C4-2B (cell line): ENCODE results near the gene KCNT2.
"Not testable (repeated sequence)": the region's sequence is repeated elsewhere in the genome, so short reads cannot be mapped to it uniquely, and the experiment has no call there.

Source experiments
- H3K27ac ChIP-seq: fragments of 450-650 bp; 2 replicates; pipeline ENCODE4 v1.5.1; 2017
- CTCF ChIP-seq: fragments of 450-650 bp; conservative IDR thresholded peaks from 2 replicates; pipeline ENCODE4 v1.5.1; 2017; ENCODE audit warnings: mild to moderate bottlenecking
- ZFX ChIP-seq: fragments of 450-650 bp; IDR thresholded peaks from 2 replicates; pipeline ENCODE4 v1.6.1; 2017

Gene KCNT2

DNA sequence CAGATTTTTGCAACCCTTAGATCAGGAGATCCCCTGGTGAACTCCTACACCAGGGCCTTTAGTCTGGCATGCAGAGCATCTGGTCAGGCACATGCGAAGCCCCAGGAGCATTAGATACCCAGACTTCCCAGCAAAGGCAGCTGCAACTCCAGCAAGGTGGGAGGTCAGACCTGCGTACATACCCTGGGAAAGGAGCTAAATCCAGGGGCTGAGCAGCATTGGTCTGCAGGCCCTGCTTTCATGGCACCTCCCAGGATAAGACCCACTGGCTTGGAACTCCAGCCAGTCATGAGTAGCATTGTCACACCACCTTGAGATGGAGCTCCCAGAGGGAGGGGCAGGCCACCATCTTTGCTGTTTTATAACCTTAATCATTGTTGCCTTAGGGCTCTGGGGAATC lies 92.3 kb downstream of the KCNT2 start:
- no peak overlapping the region for H3K27ac ChIP-seq

DNA sequence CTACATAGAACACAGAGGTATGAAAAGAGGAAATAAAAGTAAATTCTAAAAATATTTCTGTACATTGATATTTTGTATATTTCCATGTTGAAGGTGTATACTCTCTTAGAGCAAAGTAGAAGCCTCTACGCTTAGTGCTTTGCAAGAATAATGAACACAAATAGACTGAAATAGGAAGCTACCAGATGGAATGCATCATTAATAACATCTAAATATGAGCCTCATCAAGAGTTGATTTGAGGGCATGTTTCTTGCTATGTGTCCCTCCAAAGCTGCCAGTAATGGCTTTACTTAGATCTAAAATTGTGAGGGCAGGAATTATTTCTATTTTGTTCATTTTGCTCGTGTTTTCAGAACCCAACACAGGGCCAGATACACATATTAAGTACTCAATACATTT lies 94.4 kb downstream of the KCNT2 start:
- no peak for TF ChIP-seq ZFX
- no peak for TF ChIP-seq CTCF
- no peak overlapping the region for H3K27ac ChIP-seq

More for the DNA sequence above, 92.3 kb downstream of the KCNT2 start:
- TF ChIP-seq CTCF = no peak
- TF ChIP-seq ZFX = no peak

- H3K27ac ChIP-seq = no peak overlapping the region
- no peak for TF ChIP-seq ZFX
- TF ChIP-seq CTCF = no peak
These were observed 97.8 kb downstream of the KCNT2 start for GRCh38 chr1:196510451-196510850.

- H3K27ac ChIP-seq = not testable (repeated sequence)
These were observed 104.0 kb downstream of the KCNT2 start for GRCh38 chr1:196504224-196504623.

GRCh38 chr1:196502437-196502836 lies 105.8 kb downstream of the KCNT2 start:
- H3K27ac ChIP-seq = no peak overlapping the region
- no peak for TF ChIP-seq ZFX
- no peak for TF ChIP-seq CTCF

- TF ChIP-seq ZFX = no peak
- no peak for TF ChIP-seq CTCF
- H3K27ac ChIP-seq = no peak overlapping the region
These were observed 106.3 kb downstream of the KCNT2 start for GRCh38 chr1:196501760-196502428.

DNA sequence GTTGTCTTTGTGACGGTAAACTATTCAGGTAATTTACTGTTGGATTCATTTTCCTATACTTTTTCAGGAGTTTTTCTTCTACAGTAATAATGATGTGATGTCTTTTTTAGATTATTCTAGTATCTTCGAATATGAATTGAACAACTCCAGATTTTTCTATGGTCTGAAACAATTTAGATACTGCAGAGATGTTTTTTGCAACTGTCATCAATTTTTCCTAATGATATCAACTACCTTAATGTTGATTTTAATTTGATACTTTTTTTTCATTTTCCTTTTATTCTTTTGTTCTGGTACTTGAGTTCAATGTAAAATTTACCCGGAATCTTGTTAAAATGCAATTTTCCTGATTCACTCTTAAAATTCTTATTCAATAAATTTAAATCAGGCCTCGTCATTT lies 110.4 kb downstream of the KCNT2 start:
- H3K27ac ChIP-seq = no peak overlapping the region
- TF ChIP-seq ZFX = no peak
- TF ChIP-seq CTCF = no peak

DNA sequence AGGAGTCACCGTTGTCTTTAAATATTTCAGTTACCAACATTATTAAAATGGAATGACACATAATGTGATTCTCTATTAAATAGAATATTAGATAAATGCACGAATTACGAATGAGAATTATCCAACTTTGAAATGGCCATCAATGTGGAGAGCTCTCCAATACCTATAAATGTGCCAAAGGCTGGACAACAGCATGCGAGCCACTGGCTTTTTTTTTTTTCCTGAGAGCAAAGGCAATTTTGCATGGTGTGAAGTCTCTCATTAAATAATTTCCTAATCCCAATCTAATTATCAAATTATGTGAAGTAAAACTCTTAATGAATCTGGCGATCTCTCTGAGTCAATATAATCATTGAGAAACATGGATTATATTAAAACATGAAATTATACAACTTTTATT lies 113.5 kb downstream of the KCNT2 start:
- no peak overlapping the region for H3K27ac ChIP-seq
- no peak for TF ChIP-seq ZFX
